Spleen (tissue), 7 donors: ENCODE results near the gene OR52B2.

Source experiments
- CTCF ChIP-seq, 11 experiments: fragments of 200-600 bp in 7 of 11; fragments of 450-650 bp in 4 of 11; sonication (generic) in 4 of 11; IDR thresholded peaks in 8 of 11; conservative IDR thresholded peaks in 3 of 11; 1 replicate in 7 of 11; 2 replicates in 4 of 11; pipeline versions ENCODE4 v1.4.0 to v1.8.0; 2016 to 2021; ENCODE audit warnings: antibody characterized with exemption in 11 of 11, inconsistent platforms in 4 of 11, mild to moderate bottlenecking in 1 of 11
- POLR2A ChIP-seq, 3 donors: fragments of 450-650 bp; IDR thresholded peaks; one replicate each; pipeline ENCODE4 v1.5.1; 2017; ENCODE audit warnings: antibody characterized with exemption in 3 of 3, mild to moderate bottlenecking in 1 of 3
- donor health status: DM: no; HTN: no; CAD: no; lungs with moderate emphysema.
- donor health status: DM: no; HTN: no; CAD: no.
- donor health status: DM: no; HTN: no; CAD: no.

- TF ChIP-seq CTCF (IDR thresholded peaks at IDR 0.05 in 8 of 11, conservative IDR thresholded peaks at IDR 0.05 in 3 of 11) (no peak), POLR2A (IDR thresholded peaks at IDR 0.05) (no peak)
Measured at GRCh38 chr11:6132431-6132830, 37.7 kb downstream of the OR52B2 start.
